Stimulated activated CD8-positive, alpha-beta memory T cell treated with anti-CD3 and anti-CD28 coated beads, Interleukin-4, amount 100 ng/mL, for 1 hour (primary cell): ENCODE measurements around the gene DHRS2.

Experiments used
- DNase-seq, 2 donors: peaks; one replicate each; pipeline ENCODE4 v3.0.0-alpha.2; 2020; ENCODE audit warnings: low read depth in 2 of 2, low spot score in 1 of 2

The DHRS2 gene

DNA sequence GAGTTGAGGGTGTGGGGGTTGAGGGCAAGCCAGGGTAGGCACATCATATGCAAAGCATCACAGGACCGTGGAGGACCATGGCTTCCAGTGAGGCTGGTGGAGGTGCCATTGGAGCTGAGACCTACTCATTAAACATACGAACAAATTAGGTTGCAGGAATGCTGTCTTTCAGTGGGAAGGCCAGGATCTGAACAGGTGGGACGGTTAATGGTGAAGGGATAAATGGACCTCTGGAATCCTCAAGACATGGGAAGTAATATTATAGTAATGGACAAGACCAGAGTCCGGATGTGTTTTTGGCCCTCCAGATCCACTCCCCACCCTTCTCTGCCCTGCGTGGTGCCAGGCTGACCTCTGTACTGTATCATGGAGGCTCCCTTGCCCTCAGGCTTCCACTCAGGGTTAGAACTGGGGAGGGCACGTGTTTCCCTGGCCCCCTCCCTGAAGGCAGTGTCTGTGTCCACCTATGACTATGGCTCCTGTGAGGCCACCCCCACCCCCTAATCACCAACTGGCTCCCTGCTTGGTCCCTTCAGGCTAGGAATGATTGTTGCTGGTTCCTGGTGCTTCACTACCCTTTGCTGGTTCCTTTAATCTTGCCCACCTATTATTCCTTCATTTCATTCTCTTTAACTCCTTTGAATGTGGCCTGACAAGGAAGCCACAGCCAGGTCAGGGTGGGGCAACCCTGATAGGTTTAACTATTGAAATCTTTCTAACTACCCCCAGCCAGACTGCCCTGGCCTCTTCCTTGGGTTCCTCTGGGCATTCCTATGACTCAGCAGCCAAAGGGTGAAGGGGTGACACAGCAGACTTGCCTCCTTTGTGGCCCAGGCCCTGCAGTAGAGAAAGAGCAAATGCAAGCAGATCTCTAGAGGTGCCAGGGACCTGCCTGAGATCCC lies 10.7 kb downstream of the DHRS2 start:
- no peak for DNase-seq

DNA sequence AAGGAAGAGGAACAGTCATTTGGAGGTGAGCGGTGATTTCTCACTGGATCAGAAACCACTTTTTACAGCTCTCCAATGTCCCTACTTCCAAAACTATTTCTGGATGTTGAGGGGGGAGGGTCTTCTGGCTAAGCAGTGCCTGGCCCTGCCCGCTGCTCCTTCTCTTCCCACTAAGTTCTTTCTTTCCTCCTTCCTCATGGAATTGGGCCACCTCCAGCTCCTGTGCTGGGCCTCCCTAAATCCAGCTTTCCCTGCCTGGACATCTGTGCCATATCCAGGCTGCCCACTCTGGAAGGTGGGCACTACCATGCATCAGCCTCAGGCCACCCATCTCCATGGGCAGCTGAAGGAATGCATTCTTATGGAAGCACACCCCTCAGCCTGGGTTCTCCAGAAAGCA lies 11.5 kb downstream of the DHRS2 start:
- no peak for DNase-seq

DNA sequence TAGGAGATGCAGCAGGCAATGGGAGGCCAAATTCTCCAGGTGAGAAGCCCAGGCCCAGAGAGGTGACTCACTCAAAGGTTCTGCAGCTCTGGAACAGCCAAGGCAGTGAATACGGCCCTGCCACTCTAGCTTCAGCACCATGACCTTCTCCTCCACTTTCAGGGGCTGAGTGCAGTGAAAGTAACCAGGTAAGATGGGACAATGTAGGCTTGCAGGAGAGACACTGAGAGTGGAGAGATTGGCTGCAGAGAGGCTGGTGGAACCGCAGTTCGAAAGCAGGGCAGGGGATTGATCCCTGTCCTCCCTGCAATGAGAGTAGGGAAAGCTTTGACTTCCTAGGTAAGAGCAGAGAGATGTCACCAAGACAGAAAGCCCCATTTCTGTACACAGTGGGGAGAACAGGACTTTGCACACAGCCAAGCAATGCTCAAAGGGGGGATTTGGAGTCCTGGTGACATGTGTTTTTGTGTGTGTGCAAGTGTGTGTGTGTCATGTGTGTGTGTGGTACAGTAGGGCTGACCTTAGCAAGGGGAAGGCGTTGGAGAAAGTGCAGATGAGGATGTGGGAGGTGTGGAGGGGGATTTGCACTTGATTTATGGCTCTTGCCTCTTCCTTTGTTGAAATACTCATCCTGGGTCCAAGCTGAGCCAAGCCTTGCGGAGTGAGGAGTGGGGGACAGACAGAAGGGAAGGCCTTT lies 12.7 kb downstream of the DHRS2 start:
- DNase-seq, result no peak

DNA sequence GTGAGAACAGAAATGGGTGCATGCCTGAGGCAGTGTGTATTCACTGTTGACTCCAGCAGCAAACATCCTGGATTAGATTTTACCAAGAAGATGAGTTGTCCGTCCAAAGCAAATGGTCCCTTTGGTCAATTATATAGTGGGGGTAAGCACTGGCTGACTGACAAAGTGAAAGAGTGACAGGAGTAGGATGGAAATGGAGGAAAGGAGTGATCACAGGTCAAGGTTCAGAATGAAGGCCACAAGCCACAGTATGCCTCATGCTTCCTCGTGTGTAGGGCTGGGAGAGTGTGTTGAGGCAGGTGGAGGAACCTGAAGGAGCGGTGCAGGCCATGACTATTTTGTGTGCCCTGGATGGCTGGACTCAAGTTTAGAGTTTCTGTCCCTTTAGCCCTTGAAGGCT lies 14.3 kb downstream of the DHRS2 start:
- no peak for DNase-seq

DNA sequence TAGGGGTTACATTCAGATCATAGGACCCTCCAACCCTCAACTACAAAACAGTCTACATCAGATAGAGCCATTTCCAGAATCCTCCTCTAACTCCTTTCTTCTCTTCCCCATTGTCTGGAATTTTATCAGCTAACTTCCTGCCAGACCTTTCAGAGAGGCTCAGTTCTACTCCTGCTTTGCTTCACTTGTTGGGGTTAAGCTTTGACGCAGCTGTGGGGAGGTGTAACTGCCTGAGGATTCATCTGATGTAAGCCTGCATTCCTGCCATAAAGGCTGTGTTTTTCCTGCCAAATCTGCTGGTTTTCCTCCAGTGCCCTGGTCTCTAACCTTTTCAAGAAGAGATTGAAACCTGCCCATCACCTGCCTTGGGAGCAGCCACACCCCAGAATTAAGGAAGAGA lies 16.9 kb downstream of the DHRS2 start:
- DNase-seq, result no peak

DNA sequence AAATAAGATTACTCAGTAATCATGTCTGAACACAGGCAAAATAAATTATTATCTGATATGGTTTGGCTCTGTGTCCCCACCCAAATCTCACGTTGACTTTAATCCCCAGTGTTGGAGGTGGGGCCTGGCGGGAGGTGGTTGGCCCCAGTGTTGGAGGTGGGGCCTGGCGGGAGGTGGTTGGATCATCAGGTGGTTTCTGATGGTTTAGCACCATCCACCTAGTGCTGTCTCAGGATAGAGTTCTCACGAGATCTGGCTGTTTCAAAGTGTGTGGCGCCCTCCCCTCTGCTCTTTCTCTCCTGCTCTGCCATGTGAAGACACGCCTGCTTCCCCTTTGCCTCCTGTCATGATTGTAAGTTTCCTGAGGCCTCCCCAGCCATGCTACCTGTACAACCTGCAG lies 18.1 kb downstream of the DHRS2 start:
- DNase-seq, result no peak

DNA sequence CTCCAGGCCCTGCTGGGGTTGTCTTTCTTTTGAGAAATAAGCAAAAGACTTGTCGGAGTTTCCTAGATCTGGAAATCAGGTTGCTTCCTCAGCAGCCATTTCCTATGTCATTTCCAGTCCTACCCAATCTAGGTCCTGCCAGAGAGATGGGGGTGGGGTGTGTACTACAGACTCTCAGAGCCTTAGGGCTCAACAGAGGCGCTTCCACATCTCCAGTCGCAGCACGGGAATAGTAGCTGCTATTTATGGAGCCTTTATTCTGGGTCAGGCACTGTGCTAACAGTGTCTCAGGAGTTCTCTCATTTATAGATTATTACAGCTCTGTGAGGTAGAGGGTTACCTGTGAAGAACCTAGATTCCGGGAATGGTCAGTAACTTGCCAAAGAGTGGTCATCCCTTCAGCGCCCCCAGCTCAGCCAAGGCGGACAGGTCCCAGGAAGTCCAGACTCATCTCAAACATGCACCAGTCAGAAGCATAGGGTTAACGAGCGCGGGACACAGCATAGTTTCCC lies 21.9 kb downstream of the DHRS2 start:
- DNase-seq, result no peak

DNA sequence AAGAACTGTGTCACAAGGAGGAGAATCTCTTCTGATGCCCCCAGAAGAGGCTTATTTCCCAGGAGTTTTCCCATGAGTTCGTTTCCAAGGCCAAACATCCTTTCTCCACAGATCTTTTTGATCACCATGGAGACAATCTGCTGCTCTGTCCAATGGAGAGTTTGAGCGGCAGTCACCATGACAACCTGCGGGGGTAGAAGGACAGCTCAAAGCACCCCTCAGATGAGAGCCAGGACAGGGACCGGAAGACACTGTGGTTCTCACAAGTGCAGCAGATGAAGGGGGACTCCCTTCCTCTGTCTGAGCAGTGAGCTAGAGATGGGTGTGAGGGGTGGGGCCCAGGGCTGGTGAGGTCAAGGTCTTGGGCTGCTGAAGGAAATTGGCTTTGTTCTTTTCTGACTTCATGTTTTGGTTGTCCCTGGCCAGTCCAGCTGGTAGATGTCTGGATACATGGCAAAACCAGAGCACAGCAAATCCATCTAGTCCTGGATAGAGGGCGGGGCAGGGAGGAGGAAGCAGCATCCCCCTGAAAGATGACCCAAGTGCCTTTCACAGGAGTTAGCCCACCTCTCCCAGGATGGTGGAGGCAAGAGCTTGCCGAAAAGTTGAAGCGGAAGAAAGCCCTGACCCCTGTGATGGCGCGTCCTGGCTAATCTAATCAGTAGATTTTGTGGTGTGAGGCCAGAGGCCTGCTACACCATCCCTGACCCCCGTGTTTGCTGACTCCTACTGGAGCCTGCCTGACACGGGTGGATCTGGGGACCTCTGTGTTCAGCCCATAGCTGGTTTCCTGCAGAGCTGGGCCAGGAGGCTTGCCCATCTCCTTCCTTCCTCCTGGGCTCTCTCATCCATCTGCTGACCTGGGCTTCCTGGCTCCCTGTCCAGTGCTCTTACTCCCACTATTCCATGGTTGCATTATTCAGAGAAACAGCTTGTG lies 24.4 kb downstream of the DHRS2 start:
- peak in 1 of 2 donors; percentile 2 for DNase-seq

DNA sequence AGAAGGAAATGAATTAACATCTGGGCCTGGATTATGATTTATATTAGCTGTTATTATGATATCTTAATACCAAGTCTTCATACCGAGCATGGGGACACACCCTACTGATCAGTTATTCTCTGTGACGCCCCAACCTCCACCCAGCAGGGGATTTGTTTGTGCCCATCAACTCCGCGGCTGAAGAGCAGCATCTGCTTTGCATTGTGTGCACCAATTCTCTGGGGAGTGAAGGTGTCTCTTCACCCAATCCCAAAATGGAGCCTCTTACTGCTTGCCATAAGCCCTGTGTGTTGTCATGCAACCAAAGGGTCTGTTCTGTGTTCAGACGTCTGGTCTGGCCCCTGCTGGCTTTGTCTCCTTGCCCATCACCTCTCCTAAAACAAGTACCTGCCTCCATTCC lies 25.4 kb downstream of the DHRS2 start:
- no peak for DNase-seq

DNA sequence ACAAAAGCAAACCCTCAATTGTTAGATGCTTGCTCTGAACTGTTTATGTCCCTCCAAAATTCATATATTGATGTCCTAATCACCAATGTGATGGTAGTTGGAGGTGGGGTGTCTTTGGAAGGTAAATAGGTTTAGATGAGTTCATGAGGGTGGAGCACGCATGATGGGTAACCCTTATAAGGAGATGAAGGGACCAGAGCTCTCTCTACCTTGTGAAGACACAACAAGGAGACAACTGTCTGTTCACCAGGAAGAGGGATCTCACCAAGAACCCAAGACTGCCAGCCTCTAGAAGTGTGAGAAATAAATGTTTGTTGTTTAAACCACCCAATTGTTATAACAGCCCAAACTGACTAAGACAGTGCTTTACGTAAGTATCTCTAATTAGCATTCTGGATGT lies 27.0 kb downstream of the DHRS2 start:
- DNase-seq, result no peak

DNA sequence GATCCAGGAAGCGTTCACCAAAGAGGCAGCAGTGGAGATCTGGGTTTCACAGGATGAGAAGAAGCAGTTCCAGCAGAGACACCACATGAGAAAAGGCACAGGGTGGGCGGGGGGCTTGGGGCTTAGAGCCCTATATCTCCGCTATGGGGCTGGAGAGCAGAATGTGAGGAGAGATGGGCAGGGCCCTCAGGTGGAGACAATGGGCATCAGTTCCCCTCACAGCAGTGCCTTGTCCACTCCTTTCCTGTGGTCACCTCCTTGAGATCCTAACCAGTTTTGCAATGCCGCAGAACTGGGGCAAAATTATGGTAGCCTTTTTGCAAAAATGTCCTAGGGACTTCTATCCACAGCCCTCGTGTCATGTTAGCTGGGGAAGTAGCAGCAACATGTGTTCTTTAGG lies 27.5 kb downstream of the DHRS2 start:
- no peak for DNase-seq

DNA sequence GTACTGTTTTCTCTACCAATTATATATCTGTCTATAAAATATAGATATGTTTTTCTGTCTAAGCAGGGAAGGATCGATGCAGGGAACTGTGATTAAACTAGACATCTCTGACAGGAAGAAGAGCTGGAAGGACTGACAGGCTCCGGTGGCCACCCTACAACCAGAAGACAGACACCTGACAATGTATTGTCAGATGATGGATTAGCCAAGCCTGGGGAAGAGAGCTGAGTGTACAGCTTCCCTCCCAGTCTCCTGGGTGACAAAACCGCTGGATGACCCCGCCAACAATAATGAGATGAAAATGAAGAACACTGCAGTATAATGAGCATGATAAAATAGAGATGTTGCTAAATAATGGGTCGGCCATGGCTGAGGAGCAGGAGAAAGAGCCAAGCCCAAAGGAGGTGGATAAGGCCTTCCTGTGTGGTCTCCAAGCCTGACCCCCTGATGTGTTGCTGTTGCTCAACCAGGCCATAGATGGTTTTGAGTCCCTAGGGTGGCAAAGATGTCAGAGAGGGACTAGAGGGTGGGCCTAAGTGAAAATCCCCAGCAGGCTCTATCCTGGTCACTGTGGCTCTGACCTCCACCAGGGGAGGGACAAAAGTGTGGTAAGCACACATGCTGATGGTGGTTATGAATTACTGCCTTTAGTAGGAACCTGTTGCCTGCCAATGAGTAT lies 28.2 kb downstream of the DHRS2 start:
- no peak for DNase-seq

DNA sequence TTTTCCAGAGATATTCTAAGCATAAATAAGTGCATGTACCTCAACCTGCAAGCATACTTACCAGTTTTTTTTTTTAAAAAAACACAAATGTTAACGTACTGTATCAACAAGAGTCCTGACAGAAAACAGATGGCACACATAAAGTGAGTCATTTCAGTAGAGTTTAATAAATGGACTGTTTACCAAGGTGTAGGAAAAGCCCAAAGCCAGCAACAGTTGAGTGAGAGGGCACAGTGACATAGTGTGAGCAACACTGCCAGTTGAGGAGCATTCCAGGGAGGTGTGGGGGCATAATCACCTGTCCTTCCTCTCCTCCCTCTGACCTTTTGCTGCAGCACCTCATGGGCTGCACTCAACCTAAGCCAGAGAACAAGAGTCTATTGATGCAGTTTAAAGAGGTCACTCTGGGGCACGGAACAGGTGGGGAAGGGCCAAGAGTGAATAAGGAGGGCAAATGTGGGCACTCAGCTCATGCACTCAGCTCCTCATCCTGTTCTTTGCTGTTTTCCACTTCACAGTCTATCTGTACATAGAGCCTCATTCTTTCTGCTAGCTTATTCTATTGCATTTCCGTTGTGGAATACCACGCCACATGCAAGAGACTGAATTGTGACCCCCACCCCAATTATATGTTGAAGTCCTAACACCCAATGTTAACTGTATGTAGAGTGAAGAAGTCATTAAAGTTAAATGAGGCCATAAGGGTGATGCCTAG lies 29.3 kb downstream of the DHRS2 start:
- DNase-seq, result no peak

DNA sequence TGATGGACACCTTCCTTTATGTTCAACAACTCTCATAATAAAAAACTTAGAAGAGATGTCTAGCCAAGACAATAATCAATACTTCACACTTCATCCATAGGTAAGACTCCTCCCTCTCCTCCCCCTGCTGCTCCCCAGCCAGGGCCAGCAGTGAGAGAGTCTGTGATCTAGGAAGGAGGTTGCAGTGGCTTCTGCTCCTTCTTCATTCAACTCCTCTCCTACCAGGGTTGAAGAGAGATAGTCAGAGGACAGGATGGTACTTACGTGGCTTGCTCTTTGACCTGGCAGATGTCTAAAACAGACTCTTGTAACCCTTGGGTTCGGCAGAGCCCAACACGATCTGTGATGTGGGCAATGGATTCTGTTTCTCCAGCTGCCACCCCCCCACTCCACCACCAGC lies 31.0 kb downstream of the DHRS2 start:
- DNase-seq, result no peak

DNA sequence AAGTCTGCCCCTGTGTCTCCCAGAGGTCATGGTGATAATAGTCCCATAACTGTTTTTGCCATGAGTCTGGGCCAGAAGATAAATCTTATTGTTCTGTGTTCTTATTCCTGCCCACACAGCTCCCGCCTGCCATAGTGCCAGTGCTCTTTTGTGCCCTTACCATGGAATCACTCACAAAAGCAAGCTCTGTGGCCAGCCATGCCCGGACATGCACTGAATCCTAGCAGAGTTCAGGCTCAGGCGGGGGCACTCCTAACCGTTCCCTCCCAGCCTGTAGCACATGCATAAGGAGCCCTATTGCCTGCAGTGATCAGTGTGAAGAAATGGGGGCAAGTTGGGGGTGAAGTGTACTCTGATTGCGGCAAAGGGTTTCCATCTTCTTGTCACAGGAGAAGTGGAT lies 33.3 kb downstream of the DHRS2 start:
- DNase-seq, result no peak

DNA sequence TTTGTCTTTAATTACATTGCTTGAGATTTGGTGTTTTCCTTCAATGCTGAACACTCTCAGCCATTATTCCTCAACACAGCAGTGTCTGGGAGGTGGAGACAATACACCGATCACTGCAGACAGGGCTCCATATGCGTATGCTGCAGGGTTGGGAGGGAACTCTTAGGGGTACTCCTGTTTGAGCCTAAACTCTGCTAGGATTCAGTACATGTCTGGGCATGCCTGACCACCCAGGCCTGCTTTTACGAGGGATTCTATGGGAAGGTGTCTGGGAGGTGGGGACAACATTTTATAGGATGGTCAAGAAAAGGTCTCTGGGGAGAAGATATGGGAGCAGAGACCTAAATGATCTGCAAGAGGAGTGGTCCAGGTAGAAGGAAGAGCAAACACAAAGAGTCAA lies 34.3 kb downstream of the DHRS2 start:
- no peak for DNase-seq

DNA sequence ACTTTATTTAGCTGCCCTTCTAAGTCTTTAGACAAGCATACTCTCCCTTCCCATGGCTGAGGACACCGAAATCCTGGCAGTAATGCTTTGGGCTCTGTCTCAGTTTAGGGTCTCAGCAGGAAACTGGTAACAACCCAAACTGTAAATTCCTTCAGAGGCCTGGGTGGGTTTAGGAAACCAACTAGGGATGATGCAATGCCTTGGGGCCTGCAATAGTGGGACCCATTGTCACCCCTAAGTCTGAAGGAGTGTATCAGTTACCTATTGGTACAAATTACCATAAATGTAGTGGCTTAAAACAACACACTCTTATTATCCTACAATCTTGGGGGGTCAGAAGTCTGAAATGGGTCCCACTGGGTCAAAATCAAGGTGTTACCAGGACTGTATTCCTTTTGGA lies 36.0 kb downstream of the DHRS2 start:
- DNase-seq, result no peak

DNA sequence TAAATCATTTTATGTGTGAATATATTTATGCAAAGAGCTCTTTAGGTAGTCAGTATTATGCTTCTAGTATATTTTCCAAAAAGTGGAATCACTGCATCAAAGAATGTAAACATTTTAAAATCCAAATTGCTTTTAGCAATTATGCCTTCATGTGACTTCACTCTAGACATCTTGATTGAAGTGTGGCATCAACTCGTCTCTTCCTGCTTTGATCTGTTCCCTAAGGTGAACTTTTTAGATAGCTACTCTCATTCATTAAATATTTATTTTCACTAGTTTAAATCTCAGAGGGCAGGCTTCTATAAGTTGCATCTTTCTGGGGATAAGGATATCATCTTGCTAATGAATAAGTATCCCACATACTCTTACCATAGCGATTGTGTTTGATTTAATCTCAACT lies 39.2 kb downstream of the DHRS2 start:
- DNase-seq, result no peak

DNA sequence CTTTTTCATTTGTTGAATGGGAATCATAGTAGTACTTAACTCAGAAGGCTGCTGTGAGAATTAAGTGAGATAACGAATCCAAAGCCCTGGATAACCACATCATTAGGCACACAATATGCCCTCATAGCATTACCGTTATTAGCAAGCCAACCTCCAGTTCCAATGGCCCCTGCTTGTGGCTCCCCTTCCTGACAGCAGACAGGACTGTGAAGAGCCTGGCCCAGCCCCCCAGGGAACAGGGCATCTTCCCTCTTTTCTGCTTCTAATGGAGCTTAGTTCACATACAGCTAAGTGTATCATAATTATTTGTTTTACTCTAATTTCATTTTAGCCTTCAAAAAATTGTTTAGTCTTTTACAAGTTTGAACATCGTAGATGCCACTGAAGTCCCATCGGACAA lies 39.7 kb downstream of the DHRS2 start:
- no peak for DNase-seq

DNA sequence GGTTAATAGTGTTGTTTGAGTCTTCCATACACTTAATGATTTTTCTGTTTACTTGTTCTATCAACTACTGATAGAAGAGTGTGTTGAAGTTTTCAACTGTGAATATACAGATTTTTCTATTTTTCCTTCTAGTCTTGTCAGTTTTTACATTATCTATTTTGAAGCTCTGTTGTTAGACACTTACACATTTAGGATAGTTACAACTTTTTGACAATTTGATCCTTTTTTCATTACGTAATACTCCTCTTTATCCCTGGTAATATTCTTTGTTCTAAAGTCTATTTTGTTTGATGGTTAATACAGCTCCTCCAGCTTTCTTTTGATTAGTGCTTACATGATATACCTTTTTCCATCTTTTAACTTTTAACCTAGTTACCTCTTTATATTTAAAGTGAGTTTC lies 45.2 kb downstream of the DHRS2 start:
- no peak for DNase-seq
